Cardiac fibroblast (primary cell): Measurements from ENCODE around the gene TMEM244.
"Not testable (repeated sequence)": the region's sequence is repeated elsewhere in the genome, so short reads cannot be mapped to it uniquely, and the experiment has no call there.

ENCODE experiments used
- DNase-seq, 2 donors: peaks; one replicate each; pipeline versions ENCODE4 v3.0.0 to v3.0.0-alpha.2; 2010; ENCODE audit warnings: low read depth in 2 of 2
- H3K4me3 ChIP-seq, 2 donors: replicated peaks in 1 of 2; 1 replicate in 1 of 2; 2 replicates in 1 of 2; pipeline ENCODE4 v1.5.1; 2011; ENCODE audit warnings: low read depth in 2 of 2, low read length in 2 of 2, mild to moderate bottlenecking in 2 of 2, moderate library complexity in 1 of 2
- TF ChIP-seq, protein P1 (sequence below): IDR thresholded peaks from one replicate; pipeline ENCODE4 v1.5.1; 2011; ENCODE audit warnings: low read depth, mild to moderate bottlenecking, low read length, inconsistent platforms

The TMEM244 gene

DNA sequence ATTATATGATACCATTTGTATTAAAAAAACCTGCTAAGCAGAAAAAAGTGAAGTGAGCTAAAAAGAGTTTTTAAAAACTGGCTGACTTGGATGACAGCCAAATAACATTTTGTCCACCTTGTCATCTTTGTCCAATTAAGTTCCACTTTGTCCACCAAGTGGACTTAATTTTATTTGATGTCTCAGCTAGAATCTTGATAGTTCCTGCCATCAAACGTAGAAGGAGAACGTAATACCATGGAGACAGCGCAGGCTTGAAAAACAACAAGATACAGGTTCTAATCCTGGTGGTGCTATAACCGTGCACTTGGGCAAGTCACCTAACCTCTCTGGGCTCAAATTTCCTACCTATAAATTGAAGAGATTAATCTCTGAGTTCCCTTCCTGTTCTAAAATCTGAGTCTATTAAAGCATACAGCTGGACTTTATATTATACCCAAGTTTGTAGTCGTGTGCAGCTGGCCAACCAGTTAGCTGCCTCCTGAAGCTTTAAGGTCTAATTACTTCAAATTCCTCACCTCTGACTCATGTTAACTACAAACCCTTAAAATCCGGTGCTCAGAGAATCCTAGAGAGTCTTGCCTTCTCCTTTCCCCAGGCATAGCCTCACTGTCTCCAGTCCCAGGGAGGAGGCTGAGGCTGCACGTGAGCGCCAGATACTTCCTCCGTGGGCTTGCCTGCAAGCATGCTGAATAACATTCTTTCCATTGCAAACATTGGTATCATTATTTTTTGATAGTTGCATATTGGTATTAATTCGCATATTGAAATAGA is 16.8 kb downstream of the TMEM244 start:
- TF ChIP-seq, protein P1, sequence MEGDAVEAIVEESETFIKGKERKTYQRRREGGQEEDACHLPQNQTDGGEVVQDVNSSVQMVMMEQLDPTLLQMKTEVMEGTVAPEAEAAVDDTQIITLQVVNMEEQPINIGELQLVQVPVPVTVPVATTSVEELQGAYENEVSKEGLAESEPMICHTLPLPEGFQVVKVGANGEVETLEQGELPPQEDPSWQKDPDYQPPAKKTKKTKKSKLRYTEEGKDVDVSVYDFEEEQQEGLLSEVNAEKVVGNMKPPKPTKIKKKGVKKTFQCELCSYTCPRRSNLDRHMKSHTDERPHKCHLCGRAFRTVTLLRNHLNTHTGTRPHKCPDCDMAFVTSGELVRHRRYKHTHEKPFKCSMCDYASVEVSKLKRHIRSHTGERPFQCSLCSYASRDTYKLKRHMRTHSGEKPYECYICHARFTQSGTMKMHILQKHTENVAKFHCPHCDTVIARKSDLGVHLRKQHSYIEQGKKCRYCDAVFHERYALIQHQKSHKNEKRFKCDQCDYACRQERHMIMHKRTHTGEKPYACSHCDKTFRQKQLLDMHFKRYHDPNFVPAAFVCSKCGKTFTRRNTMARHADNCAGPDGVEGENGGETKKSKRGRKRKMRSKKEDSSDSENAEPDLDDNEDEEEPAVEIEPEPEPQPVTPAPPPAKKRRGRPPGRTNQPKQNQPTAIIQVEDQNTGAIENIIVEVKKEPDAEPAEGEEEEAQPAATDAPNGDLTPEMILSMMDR: no peak
- no peak overlapping the region for H3K4me3 ChIP-seq
- DNase-seq: peak; percentile 49 to 64

DNA sequence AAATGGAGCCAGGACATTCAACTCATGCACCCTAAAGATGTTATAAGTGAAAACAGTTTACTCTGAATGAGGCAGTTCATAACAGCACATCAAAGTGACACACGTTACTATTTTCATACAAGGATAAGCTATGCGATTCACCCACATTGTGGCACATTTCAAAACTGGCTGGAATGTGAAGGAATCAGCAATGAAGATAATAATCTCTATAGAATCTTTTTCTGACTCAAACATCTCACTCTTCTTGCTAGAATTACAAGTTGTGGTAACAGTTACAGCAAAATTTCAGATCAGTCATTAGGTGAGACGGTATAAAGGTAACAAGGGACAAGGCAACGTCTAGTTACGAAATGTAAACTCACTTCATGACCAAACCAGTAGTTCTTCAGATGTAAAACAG is 17.5 kb downstream of the TMEM244 start:
- DNase-seq: no peak
- TF ChIP-seq, protein P1: no peak

DNA sequence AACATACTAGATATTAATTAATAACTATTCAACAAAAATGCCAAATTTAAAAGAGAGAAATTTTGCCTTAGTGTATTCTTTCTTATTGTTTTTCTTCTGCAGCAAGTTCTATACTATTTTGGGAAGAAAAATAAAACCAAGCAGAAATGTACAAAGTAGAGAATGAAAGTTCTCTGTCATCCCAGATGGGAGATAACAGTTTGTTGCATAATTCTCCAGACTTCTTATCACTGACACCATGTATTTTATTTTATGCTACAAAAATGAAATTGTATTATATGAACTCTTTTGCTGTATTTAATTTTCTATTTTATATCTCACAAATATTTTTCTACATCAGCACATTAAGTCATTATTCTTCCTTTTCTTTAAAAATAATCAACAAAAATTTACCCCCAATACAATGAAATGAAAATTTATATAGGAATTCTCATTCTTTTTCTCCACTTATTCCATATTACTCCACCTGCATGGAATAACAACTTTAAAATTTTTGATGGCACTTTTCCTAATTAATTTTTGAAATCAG is 18.2 kb downstream of the TMEM244 start:
- TF ChIP-seq, protein P1: no peak
- no peak for DNase-seq
- H3K4me3 ChIP-seq: no peak overlapping the region

More for the DNA sequence above, 17.5 kb downstream of the TMEM244 start:
- no peak overlapping the region for H3K4me3 ChIP-seq

DNA sequence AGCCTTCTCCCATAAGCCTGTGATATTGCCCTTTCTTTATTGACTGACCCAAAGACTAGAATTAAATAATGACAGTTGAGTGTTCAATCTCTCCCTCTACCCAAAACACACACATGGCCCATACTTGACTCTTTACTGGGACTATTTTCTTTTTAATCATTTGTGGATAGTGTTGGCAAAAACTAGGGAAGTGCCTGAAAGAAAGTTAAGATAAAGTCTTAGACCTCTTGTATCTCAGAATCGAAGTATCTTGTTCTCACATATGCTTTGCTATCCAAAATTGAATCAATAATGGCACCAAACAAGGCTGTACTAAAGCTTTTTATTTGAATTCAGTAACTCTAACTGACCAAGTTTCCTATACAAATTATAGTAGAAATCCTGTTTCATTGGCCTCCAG is 19.0 kb downstream of the TMEM244 start:
- no peak for DNase-seq
- TF ChIP-seq, protein P1: no peak
- no peak overlapping the region for H3K4me3 ChIP-seq

DNA sequence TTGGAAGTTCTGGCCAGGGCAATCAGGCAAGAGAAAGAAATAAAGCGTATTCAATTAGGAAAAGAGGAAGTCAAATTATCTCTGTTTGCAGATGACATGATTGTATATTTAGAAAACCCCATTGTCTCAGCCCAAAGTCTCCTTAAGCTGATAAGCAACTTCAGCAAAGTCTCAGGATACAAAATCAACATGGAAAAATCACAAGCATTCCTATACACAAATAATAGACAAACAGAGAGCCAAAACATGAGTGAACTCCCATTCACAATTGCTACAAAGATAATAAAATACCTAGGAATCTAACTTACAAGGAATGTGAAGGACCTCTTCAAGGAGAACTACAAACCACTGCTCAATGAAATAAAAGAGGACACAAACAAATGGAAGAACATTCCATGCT is 21.6 kb downstream of the TMEM244 start:
- not testable (repeated sequence) for H3K4me3 ChIP-seq, DNase-seq

DNA sequence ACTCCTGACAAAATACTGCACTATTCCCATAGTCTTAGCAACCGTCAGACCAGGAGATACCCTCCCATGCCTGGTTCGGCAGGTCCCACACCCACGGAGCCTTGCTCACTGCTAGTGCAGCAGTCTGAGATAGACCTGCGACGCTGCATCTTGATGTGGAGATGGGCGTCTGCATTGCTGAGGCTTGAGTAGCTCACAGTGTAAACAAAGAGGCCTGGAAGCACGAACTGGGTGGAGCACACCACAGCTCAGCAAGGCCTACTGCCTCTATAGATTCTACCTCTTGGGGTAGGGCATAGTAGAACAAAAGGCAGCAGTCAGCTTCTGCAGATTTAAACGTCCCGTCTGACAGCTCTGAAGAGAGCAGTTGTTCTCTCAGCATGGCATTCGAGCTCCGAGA is 25.4 kb downstream of the TMEM244 start:
- no peak for DNase-seq
- H3K4me3 ChIP-seq: no peak overlapping the region
- TF ChIP-seq, protein P1: no peak

DNA sequence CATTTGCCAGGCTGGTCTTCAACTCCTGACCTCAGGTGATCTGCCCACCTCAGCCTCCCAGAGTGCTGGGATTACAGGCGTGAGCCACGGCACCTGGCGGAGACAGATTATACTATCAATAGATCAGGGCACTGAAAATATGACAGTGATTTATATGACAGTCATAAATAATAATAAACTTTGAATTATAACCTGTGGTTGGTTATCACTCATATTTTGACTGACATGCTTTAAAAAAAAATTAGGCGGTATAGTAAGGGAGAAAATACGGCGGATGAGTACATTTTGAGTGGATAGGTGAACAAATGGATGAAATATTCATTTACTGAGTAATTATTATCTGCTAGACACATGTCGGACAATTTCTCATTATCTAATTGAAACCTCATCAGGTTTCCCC is 28.8 kb downstream of the TMEM244 start:
- DNase-seq: no peak
- H3K4me3 ChIP-seq: no peak overlapping the region
- TF ChIP-seq, protein P1: no peak
